Adrenal gland (tissue), 5 donors: ENCODE data around the gene EXOC4.
"Not testable (repeated sequence)": the region's sequence is repeated elsewhere in the genome, so short reads cannot be mapped to it uniquely, and the experiment has no call there.

Experiments
- CTCF ChIP-seq, 6 experiments: fragments of 450-650 bp in 4 of 6; fragments of 200-600 bp in 2 of 6; sonication (generic) in 1 of 6; IDR thresholded peaks; 1 replicate in 5 of 6; 2 replicates in 1 of 6; pipeline versions ENCODE4 v1.5.1 to v1.8.0; 2016 to 2021; ENCODE audit warnings: antibody characterized with exemption in 6 of 6, mild to moderate bottlenecking in 2 of 6, moderate library complexity in 1 of 6
- POLR2A ChIP-seq, 2 donors: fragments of 450-650 bp; IDR thresholded peaks; one replicate each; pipeline ENCODE4 v1.6.1; 2017; ENCODE audit warnings: antibody characterized with exemption in 2 of 2, mild to moderate bottlenecking in 2 of 2, moderate library complexity in 1 of 2
- donor health status: DM: no; HTN: no; CAD: no.

GRCh38 chr7:133321366-133321765 is 68.5 kb downstream of the EXOC4 start:
- TF ChIP-seq CTCF, POLR2A (IDR thresholded peaks at IDR 0.05): not testable (repeated sequence)
